Gastrocnemius medialis (tissue), 4 donors: Measurements from ENCODE around the gene HSBP1L1.

ENCODE experiments used
- CTCF ChIP-seq, 5 experiments: fragments of 450-650 bp in 3 of 5; fragments of 200-600 bp in 2 of 5; sonication (generic) in 2 of 5; IDR thresholded peaks in 4 of 5; conservative IDR thresholded peaks in 1 of 5; 1 replicate in 4 of 5; 2 replicates in 1 of 5; pipeline ENCODE4 v1.5.1; 2016 to 2019; ENCODE audit warnings: antibody characterized with exemption in 5 of 5, mild to moderate bottlenecking in 3 of 5, moderate library complexity in 3 of 5
- POLR2A ChIP-seq, 2 donors: fragments of 450-650 bp; IDR thresholded peaks; one replicate each; pipeline ENCODE4 v1.6.1; 2017; ENCODE audit warnings: antibody characterized with exemption in 2 of 2, mild to moderate bottlenecking in 2 of 2, moderate library complexity in 2 of 2

- no peak for TF ChIP-seq CTCF (IDR thresholded peaks at IDR 0.05 in 4 of 5, conservative IDR thresholded peaks at IDR 0.05 in 1 of 5)
- TF ChIP-seq POLR2A (IDR thresholded peaks at IDR 0.05): no peak
Measured at GRCh38 chr18:79932907-79933306, 31.5 kb upstream of the HSBP1L1 start.
